ENCODE results near the gene RFESD.

The RFESD gene

GRCh38 chr5:95664204-95664786 lies 17.7 kb downstream of the RFESD start:
- peak; percentile 58 to 78 for DNase-seq
- TF ChIP-seq GATA1 (IDR thresholded peaks at IDR 0.05; ENCODE audit: low read depth, low read length), result no peak
- TF ChIP-seq POLR2A (IDR thresholded peaks at IDR 0.05; ENCODE audit: low read length), result peak; percentile 44

- no peak for DNase-seq
- TF ChIP-seq GATA1 (IDR thresholded peaks at IDR 0.05; ENCODE audit: low read depth, low read length) (no peak), POLR2A (IDR thresholded peaks at IDR 0.05; ENCODE audit: low read length) (no peak)
These were observed 20.6 kb downstream of the RFESD start for GRCh38 chr5:95667061-95667618.

- DNase-seq, result no peak
- TF ChIP-seq POLR2A (IDR thresholded peaks at IDR 0.05; ENCODE audit: low read length), result no peak
- TF ChIP-seq GATA1 (IDR thresholded peaks at IDR 0.05; ENCODE audit: low read depth, low read length), result no peak
These were observed 21.1 kb downstream of the RFESD start for GRCh38 chr5:95667678-95668077.

GRCh38 chr5:95668216-95668615 lies 21.6 kb downstream of the RFESD start:
- DNase-seq, result no peak
- TF ChIP-seq GATA1 (IDR thresholded peaks at IDR 0.05; ENCODE audit: low read depth, low read length) (no peak), POLR2A (IDR thresholded peaks at IDR 0.05; ENCODE audit: low read length) (no peak)

- TF ChIP-seq GATA1 (IDR thresholded peaks at IDR 0.05; ENCODE audit: low read depth, low read length) (no peak), POLR2A (IDR thresholded peaks at IDR 0.05; ENCODE audit: low read length) (no peak)
- no peak for DNase-seq
These were observed 22.2 kb downstream of the RFESD start for GRCh38 chr5:95668728-95669127.

- DNase-seq, result no peak
- no peak for TF ChIP-seq GATA1 (IDR thresholded peaks at IDR 0.05; ENCODE audit: low read depth, low read length)
- peak; percentile 23 for TF ChIP-seq POLR2A (IDR thresholded peaks at IDR 0.05; ENCODE audit: low read length)
These were observed 23.0 kb downstream of the RFESD start for GRCh38 chr5:95669540-95669939.

- no peak for DNase-seq
- no peak for TF ChIP-seq POLR2A (IDR thresholded peaks at IDR 0.05; ENCODE audit: low read length)
- no peak for TF ChIP-seq GATA1 (IDR thresholded peaks at IDR 0.05; ENCODE audit: low read depth, low read length)
These were observed 23.4 kb downstream of the RFESD start for GRCh38 chr5:95669985-95670384.

- no peak for TF ChIP-seq GATA1 (IDR thresholded peaks at IDR 0.05; ENCODE audit: low read depth, low read length)
- no peak for TF ChIP-seq POLR2A (IDR thresholded peaks at IDR 0.05; ENCODE audit: low read length)
- no peak for DNase-seq
These were observed 24.0 kb downstream of the RFESD start for GRCh38 chr5:95670568-95670967.

GRCh38 chr5:95671826-95672225 lies 25.2 kb downstream of the RFESD start:
- TF ChIP-seq GATA1 (IDR thresholded peaks at IDR 0.05; ENCODE audit: low read depth, low read length), result no peak
- no peak for TF ChIP-seq POLR2A (IDR thresholded peaks at IDR 0.05; ENCODE audit: low read length)
- no peak for DNase-seq

GRCh38 chr5:95672641-95673040 lies 26.1 kb downstream of the RFESD start:
- DNase-seq, result no peak
- TF ChIP-seq GATA1 (IDR thresholded peaks at IDR 0.05; ENCODE audit: low read depth, low read length), result no peak
- no peak for TF ChIP-seq POLR2A (IDR thresholded peaks at IDR 0.05; ENCODE audit: low read length)

GRCh38 chr5:95673081-95673480 lies 26.5 kb downstream of the RFESD start:
- TF ChIP-seq GATA1 (IDR thresholded peaks at IDR 0.05; ENCODE audit: low read depth, low read length) (no peak), POLR2A (IDR thresholded peaks at IDR 0.05; ENCODE audit: low read length) (no peak)

GRCh38 chr5:95682891-95683290 lies 36.3 kb downstream of the RFESD start, which contains the start of gene SPATA9:
SPATA9 (minus strand) TSS chr5:95682991; CDS start chr5:95682854, 137 bp downstream.
- DNase-seq, result no peak
- TF ChIP-seq POLR2A (IDR thresholded peaks at IDR 0.05; ENCODE audit: low read length), result no peak
- no peak for TF ChIP-seq GATA1 (IDR thresholded peaks at IDR 0.05; ENCODE audit: low read depth, low read length)

More at GRCh38 chr5:95673081-95673480, 26.5 kb downstream of the RFESD start:
- no peak for DNase-seq

GRCh38 chr5:95684361-95684760 lies 37.8 kb downstream of the RFESD start:
- TF ChIP-seq GATA1 (IDR thresholded peaks at IDR 0.05; ENCODE audit: low read depth, low read length) (no peak), POLR2A (IDR thresholded peaks at IDR 0.05; ENCODE audit: low read length) (no peak)

GRCh38 chr5:95686651-95687050 lies 40.1 kb downstream of the RFESD start:
- TF ChIP-seq GATA1 (IDR thresholded peaks at IDR 0.05; ENCODE audit: low read depth, low read length) (no peak), POLR2A (IDR thresholded peaks at IDR 0.05; ENCODE audit: low read length) (no peak)
- DNase-seq, result no peak

More at GRCh38 chr5:95684361-95684760, 37.8 kb downstream of the RFESD start:
- DNase-seq, result no peak

GRCh38 chr5:95689680-95690079 lies 43.1 kb downstream of the RFESD start:
- DNase-seq, result no peak
- TF ChIP-seq POLR2A (IDR thresholded peaks at IDR 0.05; ENCODE audit: low read length) (no peak), GATA1 (IDR thresholded peaks at IDR 0.05; ENCODE audit: low read depth, low read length) (no peak)

Data from erythroblast (primary cell).